HG02588 (cell line): ENCODE measurements around the gene SPECC1L.
"Not testable (repeated sequence)": the region's sequence is repeated elsewhere in the genome, so short reads cannot be mapped to it uniquely, and the experiment has no call there.

Experiments
- ATAC-seq: cut with Tn5 transposase; IDR thresholded peaks from one replicate; pipeline ENCODE4 v1.9.1; 2021; ENCODE audit warnings: mild to moderate bottlenecking, moderate library complexity; ENCODE audit not compliant: unreplicated experiment

SPECC1L gene

GRCh38 chr22:24285245-24285644 is 14.6 kb downstream of the SPECC1L start:
- no peak for ATAC-seq

GRCh38 chr22:24287212-24287611 is 16.6 kb downstream of the SPECC1L start:
- ATAC-seq = not testable (repeated sequence)

GRCh38 chr22:24287801-24288200 is 17.2 kb downstream of the SPECC1L start:
- ATAC-seq = not testable (repeated sequence)

- no peak for ATAC-seq
Measured at GRCh38 chr22:24289114-24289513, 18.5 kb downstream of the SPECC1L start.

- ATAC-seq = no peak
Measured at GRCh38 chr22:24289741-24290163, 19.1 kb downstream of the SPECC1L start.

- ATAC-seq = no peak
Measured at GRCh38 chr22:24290459-24290858, 19.8 kb downstream of the SPECC1L start.

GRCh38 chr22:24291515-24292201 is 21.0 kb downstream of the SPECC1L start:
- ATAC-seq = no peak

- not testable (repeated sequence) for ATAC-seq
Measured at GRCh38 chr22:24292202-24292830, 21.7 kb downstream of the SPECC1L start.

GRCh38 chr22:24294913-24295312 is 24.3 kb downstream of the SPECC1L start:
- ATAC-seq = not testable (repeated sequence)

GRCh38 chr22:24298497-24299155 is 28.0 kb downstream of the SPECC1L start:
- ATAC-seq = not testable (repeated sequence)

- ATAC-seq = not testable (repeated sequence)
Measured at GRCh38 chr22:24300522-24300921, 29.9 kb downstream of the SPECC1L start.

GRCh38 chr22:24302591-24302990 is 32.0 kb downstream of the SPECC1L start:
- no peak for ATAC-seq

GRCh38 chr22:24303007-24303406 is 32.4 kb downstream of the SPECC1L start:
- ATAC-seq = no peak

GRCh38 chr22:24304062-24304675 is 33.5 kb downstream of the SPECC1L start:
- no peak for ATAC-seq

- no peak for ATAC-seq
Measured at GRCh38 chr22:24305260-24305692, 34.6 kb downstream of the SPECC1L start.

GRCh38 chr22:24310969-24311368 is 40.3 kb downstream of the SPECC1L start:
- ATAC-seq = no peak

GRCh38 chr22:24315367-24315966 is 44.8 kb downstream of the SPECC1L start:
- ATAC-seq = no peak

GRCh38 chr22:24316264-24316663 is 45.6 kb downstream of the SPECC1L start:
- not testable (repeated sequence) for ATAC-seq

GRCh38 chr22:24317511-24317910 is 46.9 kb downstream of the SPECC1L start:
- not testable (repeated sequence) for ATAC-seq

GRCh38 chr22:24319451-24319850 is 48.8 kb downstream of the SPECC1L start:
- no peak for ATAC-seq

GRCh38 chr22:24321999-24322398 is 51.4 kb downstream of the SPECC1L start:
- ATAC-seq = no peak
